Stimulated activated CD4-positive, alpha-beta T cell treated with anti-CD3 and anti-CD28 coated beads, Interleukin-2, amount 100 ng/mL, for 4 hours (primary cell): ENCODE data around the gene CAV3.
"Not testable (repeated sequence)": the region's sequence is repeated elsewhere in the genome, so short reads cannot be mapped to it uniquely, and the experiment has no call there.

ENCODE experiments used
- DNase-seq: peaks from one replicate; pipeline ENCODE4 v3.0.0-alpha.2; 2020; ENCODE audit warnings: low read depth

The CAV3 gene

DNA sequence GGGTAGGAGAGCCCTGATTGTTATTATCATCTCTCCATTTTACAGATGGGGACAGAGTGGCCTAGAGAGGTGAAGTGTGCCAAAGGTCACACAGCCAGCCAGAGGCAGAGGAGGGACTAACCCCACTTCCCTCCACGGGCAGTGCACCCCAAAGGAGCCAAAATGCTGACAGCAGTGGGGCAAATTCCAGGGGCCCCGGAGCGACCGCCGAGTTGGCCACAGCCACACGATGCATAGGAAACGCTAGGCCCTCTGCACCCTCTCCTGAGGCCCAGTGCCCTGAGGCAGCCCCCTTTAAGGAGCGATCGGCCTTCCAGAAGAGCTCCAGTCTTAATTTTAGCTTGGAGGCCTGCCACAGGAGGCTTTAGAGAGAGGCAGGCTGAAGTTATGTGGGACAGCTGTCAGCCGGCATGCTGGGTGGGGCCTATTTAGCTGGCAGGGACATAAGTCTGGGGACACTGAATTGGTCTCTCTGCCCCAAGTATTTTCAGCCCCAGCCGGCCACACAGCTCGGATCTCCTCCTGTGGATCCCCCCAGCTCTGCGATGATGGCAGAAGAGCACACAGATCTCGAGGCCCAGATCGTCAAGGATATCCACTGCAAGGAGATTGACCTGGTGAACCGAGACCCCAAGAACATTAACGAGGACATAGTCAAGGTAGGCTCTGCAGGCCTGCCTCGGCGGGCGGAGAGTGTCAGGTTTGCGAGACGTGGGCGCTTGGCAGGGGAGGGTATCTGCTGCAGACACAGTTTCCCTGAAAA is at the start of gene CAV3:
Gene CAV3, plus strand, starts transcription at position 471 of the 763 bp plus-strand sequence. Its CDS starts 75 bp downstream, at position 546.
- DNase-seq = no peak

DNA sequence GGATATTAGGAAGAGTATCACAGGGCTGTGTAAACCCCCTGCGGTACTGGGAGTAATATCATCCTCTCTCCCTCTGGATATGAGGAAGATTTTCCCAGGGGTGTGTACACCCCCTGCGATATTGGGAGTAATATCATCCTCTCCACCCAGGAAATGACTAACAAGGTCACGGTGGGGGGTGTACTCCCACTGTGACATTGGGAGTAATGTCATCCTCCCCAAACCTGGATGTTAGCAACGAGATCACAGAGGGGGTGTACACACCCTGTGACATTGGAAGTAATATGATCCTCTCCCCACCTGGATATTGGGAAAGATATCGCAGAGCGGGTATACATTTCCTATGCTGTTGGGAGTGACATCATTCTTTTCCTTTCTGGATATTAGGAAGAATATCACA is 48.6 kb upstream of the CAV3 start:
- DNase-seq = not testable (repeated sequence)

- DNase-seq = not testable (repeated sequence)
These were observed 42.3 kb upstream of the CAV3 start for GRCh38 chr3:8691295-8691694.

DNA sequence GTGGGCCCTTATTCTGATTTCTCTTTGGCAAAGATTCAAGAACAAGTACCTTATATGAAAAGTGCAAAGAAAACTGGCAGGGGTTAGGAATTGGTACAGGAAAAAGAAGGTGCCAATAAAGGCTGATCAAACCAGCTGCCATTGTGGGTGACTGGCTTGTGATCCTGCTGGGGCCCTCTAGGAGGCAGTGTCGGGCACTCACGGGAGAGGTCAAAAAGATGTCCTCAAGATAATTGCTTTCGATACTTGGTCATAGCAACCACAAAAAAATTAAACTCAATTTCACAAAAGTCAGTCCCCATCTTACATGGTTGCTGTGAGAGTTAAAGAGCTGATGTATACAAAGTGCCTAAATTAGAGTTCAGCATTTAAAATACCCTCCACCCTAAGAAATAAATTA is 31.0 kb upstream of the CAV3 start:
- DNase-seq = no peak

DNA sequence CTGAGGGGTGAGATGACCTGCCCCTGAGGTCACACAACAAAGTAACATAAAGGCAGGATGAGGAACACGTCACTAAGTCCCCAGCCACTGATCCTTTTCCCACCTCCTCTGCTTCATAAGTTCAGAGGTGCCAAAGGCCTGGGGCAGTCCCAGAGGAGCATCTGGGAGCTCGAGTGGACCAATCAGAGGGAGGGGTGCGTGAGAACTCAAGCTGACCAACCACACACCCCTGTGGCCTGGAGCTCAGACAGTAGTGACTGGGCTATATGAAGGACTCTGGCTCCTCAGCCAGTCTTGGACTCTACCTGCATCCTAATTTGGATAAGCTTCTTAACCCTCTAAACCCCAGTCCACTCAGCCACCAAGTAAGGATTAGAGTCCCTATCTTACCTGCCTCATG is 28.0 kb upstream of the CAV3 start:
- DNase-seq = no peak

GRCh38 chr3:8709287-8709686 is 24.3 kb upstream of the CAV3 start:
- DNase-seq = no peak

DNA sequence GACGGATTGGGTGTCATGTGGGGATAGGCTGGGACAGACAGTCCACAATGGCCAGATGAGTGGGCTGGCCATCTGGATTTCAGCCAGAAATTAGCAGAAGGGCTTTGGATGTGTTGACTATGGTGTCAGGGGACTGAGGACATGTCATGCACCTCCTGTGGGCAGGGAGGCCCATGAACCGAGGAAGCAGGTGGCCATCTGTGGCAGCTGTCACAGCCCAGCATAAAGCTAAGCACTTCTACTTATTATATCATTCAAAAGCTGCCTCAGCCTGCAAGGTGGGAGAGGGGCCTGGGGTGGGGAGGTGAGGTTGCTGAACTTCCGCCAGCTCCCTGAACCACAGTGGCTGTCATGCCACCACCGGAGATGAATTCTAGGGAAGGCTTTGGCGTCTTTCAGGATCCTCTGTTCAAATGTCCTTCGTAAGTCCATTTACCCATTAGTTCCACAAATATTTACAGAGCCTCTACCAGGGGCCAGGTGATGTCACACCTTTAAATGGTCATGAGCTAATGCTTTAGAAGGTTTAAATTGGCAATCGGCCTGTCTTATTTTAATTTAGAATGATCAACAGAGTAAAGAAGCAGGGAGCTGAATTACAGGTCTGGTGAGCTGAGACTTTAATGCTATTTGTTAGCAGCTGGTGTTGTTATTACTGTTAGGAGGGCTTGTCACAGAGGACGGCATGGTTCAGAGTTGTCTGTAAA is 23.6 kb upstream of the CAV3 start:
- DNase-seq = no peak

GRCh38 chr3:8712045-8712907 is 21.3 kb upstream of the CAV3 start:
- DNase-seq = no peak

DNA sequence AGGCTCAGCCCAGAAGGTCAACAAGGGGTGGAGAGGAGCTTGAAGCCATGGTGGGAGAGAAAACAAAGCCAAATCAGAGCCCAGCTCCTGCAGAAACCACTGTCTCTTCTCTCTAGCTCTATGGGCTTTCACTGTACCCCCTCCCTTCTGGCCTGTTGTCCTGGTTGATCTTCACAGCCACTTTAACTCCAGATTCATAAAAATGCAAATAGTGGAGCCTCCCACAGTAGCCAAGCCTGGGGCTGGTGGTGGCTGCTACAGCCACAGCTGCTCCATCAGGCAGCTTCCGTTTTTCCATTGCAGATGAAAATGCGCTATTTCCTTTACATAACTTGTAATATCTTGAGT is 20.7 kb upstream of the CAV3 start:
- DNase-seq = no peak

GRCh38 chr3:8713901-8714759 is 19.5 kb upstream of the CAV3 start:
- DNase-seq = no peak

- DNase-seq = not testable (repeated sequence)
These were observed 17.8 kb upstream of the CAV3 start for GRCh38 chr3:8715757-8716156.

GRCh38 chr3:8722808-8723207 is 10.8 kb upstream of the CAV3 start:
- DNase-seq = no peak

DNA sequence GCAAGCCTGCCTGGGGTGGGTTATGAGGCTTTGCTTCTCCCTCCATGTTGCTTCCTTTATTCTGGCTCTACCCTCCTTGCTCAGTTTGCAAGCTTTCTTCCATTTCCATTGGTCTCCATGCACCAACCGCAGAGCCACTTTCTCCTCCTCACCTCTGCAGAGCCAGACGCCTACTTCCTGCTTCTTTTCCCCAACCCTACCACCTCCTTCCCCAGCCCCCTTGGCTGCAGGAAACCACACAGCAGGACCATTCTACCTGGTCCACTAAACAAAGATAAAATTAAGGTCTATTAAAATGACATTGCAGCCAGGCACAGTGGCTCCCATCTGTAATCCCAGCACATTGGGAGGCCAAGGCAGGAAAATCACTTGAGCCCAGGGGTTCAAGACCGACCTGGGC is 10.0 kb upstream of the CAV3 start:
- DNase-seq = no peak

- no peak for DNase-seq
These were observed 9.4 kb upstream of the CAV3 start for GRCh38 chr3:8724108-8724752.

- no peak for DNase-seq
These were observed 5.7 kb upstream of the CAV3 start for GRCh38 chr3:8727605-8728512.

- DNase-seq = no peak
These were observed 4.1 kb upstream of the CAV3 start for GRCh38 chr3:8729479-8729878.

GRCh38 chr3:8730656-8731055 is 2.9 kb upstream of the CAV3 start:
- no peak for DNase-seq

- no peak for DNase-seq
These were observed 1.2 kb upstream of the CAV3 start for GRCh38 chr3:8732413-8732812.

- DNase-seq = no peak
These were observed 706 bp downstream of the CAV3 start for GRCh38 chr3:8734137-8734878.

DNA sequence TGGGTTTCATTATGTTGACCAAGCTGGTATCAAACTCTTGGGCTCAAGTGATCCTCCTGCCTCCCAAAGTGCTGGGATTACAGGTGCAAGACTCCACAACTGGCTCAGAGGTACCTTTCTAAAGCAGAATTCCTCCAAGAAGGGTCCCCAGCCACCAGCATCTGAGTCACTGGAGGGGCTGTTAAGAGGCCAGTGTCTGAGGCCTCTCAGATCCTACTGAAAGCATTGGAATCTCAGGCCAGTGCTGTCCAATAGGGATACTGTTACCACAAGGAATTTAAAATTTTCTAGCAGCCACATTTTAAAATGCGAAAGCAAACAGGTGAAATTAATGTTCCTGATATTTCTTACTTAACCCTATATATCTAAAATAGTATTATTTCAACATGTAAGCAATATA is 1.3 kb downstream of the CAV3 start:
- DNase-seq = no peak
